Fibroblast of lung (primary cell): ENCODE data around the gene SRCIN1. TPM values are rescaled to one million over a fixed set of nuclear protein-coding genes. Genes with fewer than 3 reads are reported as not detected.

Source experiments
- DNase-seq, 2 donors: peaks; one replicate each; pipeline versions ENCODE4 v3.0.0 to v3.0.0-alpha.2; 2010; ENCODE audit warnings: low read depth in 2 of 2
- H2AFZ ChIP-seq: 2 replicates; pipeline ENCODE4 v1.5.1; 2012; ENCODE audit warnings: low read length, control low read depth, inconsistent platforms
- H3K27ac ChIP-seq: 2 replicates; pipeline ENCODE4 v1.5.1; 2011; ENCODE audit warnings: low read length, control low read depth; ENCODE audit not compliant: insufficient read depth
- H3K27me3 ChIP-seq: 2 replicates; pipeline ENCODE4 v1.5.1; 2011; ENCODE audit warnings: mild to moderate bottlenecking, low read length; ENCODE audit not compliant: control insufficient read depth, insufficient read depth
- H3K36me3 ChIP-seq: 2 replicates; pipeline ENCODE4 v1.5.1; 2011; ENCODE audit warnings: low read length; ENCODE audit not compliant: control insufficient read depth, insufficient read depth
- H3K4me1 ChIP-seq: 2 replicates; pipeline ENCODE4 v1.5.1; 2011; ENCODE audit warnings: low read length; ENCODE audit not compliant: control insufficient read depth, insufficient read depth; ENCODE audit errors: extremely low read depth
- H3K4me2 ChIP-seq: 2 replicates; pipeline ENCODE4 v1.5.1; 2011; ENCODE audit warnings: low read length, control low read depth; ENCODE audit not compliant: insufficient read depth; ENCODE audit errors: extremely low read depth
- H3K4me3 ChIP-seq, 4 experiments: fragments of 200-600 bp in 1 of 4; sonication (generic) in 1 of 4; replicated peaks in 1 of 4; 2 replicates each; pipeline ENCODE4 v1.5.1; 2011 to 2016; ENCODE audit warnings: low read length in 4 of 4, low read depth in 3 of 4, mild to moderate bottlenecking in 3 of 4, control low read depth in 2 of 4, inconsistent platforms in 1 of 4, mixed read lengths in 1 of 4; ENCODE audit not compliant: insufficient read depth in 1 of 4; ENCODE audit errors: control extremely low read depth in 1 of 4
- H3K79me2 ChIP-seq: 2 replicates; pipeline ENCODE4 v1.5.1; 2012; ENCODE audit warnings: mild to moderate bottlenecking, low read length, inconsistent platforms; ENCODE audit not compliant: control insufficient read depth, insufficient read depth
- H3K9ac ChIP-seq: 2 replicates; pipeline ENCODE4 v1.5.1; 2011; ENCODE audit warnings: mild to moderate bottlenecking, low read length, control low read depth; ENCODE audit not compliant: insufficient read depth
- H3K9me3 ChIP-seq: 2 replicates; pipeline ENCODE4 v1.5.1; 2012; ENCODE audit warnings: low read depth, low read length; ENCODE audit not compliant: control insufficient read depth, insufficient read depth
- H4K20me1 ChIP-seq: 2 replicates; pipeline ENCODE4 v1.5.1; 2011; ENCODE audit warnings: low read length; ENCODE audit not compliant: control insufficient read depth, insufficient read depth; ENCODE audit errors: extremely low read depth
- CTCF ChIP-seq, 2 donors: IDR thresholded peaks in 1 of 2; conservative IDR thresholded peaks in 1 of 2; 1 replicate in 1 of 2; 2 replicates in 1 of 2; pipeline ENCODE4 v1.5.1; 2011 to 2012; ENCODE audit warnings: low read length in 2 of 2, control low read depth in 1 of 2, inconsistent platforms in 1 of 2, low read depth in 1 of 2, mild to moderate bottlenecking in 1 of 2
- EZH2 ChIP-seq: IDR thresholded peaks from 2 replicates; pipeline ENCODE4 v1.5.1; 2012; ENCODE audit warnings: low read length, control low read depth, mild to moderate bottlenecking; ENCODE audit errors: missing control alignments
- polyA plus RNA-seq, 2 donors: library from polyadenylated mRNA; depleted of rRNA in 1 of 2; stranded (reverse) in 1 of 2; unstranded in 1 of 2; fragments of >200 nt; gene quantifications; 2 replicates each; pipeline ENCODE4 v1.2.1, GENCODE V29; 2011 to 2012; ENCODE audit warnings: missing spikeins in 1 of 2
- total RNA-seq: library from RNA; depleted of rRNA; stranded (reverse); fragments of >200 nt; gene quantifications from 2 replicates; pipeline ENCODE4 v1.2.1, GENCODE V29; 2014

SRCIN1 gene
- total and polyA plus RNA-seq, 2 donors (not counting 1 experiment from before 2014, with no cell fraction given), result under 0.01 TPM; not detected in 1

- Histone ChIP-seq H3K4me1 (no peaks in the 10 kb centered on the region), H3K4me3 (no peak overlapping the region), H3K27ac (no peak overlapping the region), H3K4me2 (no peak overlapping the region), H3K9me3 (no peaks in the 10 kb centered on the region), H3K27me3 (peaks cover 78% of the 10 kb centered on the region), H3K79me2 (no peaks in the 10 kb centered on the region), H3K9ac (no peak overlapping the region), H4K20me1 (no peaks in the 10 kb centered on the region), H3K36me3 (no peaks in the 10 kb centered on the region), H2AFZ (no peak overlapping the region)
- no peak for DNase-seq
- no peak for TF ChIP-seq CTCF (conservative IDR thresholded peaks at IDR 0.05 in 1 of 2, IDR thresholded peaks at IDR 0.05 in 1 of 2; ENCODE audit: low read depth in 1 of 2, low read length in 2 of 2)
- no peak for TF ChIP-seq EZH2
Measured at GRCh38 chr17:38567350-38567749, 38.4 kb downstream of the SRCIN1 start.

- no peaks in the 10 kb centered on the region for H3K4me1 ChIP-seq
- peaks cover 79% of the 10 kb centered on the region for H3K27me3 ChIP-seq
- no peak for TF ChIP-seq EZH2
- no peak for TF ChIP-seq CTCF (conservative IDR thresholded peaks at IDR 0.05 in 1 of 2, IDR thresholded peaks at IDR 0.05 in 1 of 2; ENCODE audit: low read depth in 1 of 2, low read length in 2 of 2)
- no peak overlapping the region for H3K9ac ChIP-seq
- H2AFZ ChIP-seq, result no peak overlapping the region
- no peak overlapping the region for H3K4me2 ChIP-seq
- H3K9me3 ChIP-seq, result no peaks in the 10 kb centered on the region
- no peak overlapping the region for H3K27ac ChIP-seq
- H4K20me1 ChIP-seq, result no peaks in the 10 kb centered on the region
- no peak for DNase-seq
- no peaks in the 10 kb centered on the region for H3K79me2 ChIP-seq
- no peak overlapping the region for H3K4me3 ChIP-seq
- no peaks in the 10 kb centered on the region for H3K36me3 ChIP-seq
Measured at GRCh38 chr17:38566666-38567031, 39.1 kb downstream of the SRCIN1 start.

- no peaks in the 10 kb centered on the region for H4K20me1 ChIP-seq
- peaks cover 79% of the 10 kb centered on the region for H3K27me3 ChIP-seq
- no peak for DNase-seq
- H3K4me3 ChIP-seq, result no peak overlapping the region
- no peaks in the 10 kb centered on the region for H3K4me1 ChIP-seq
- H2AFZ ChIP-seq, result no peak overlapping the region
- no peak overlapping the region for H3K9ac ChIP-seq
- no peaks in the 10 kb centered on the region for H3K36me3 ChIP-seq
- H3K79me2 ChIP-seq, result no peaks in the 10 kb centered on the region
- H3K27ac ChIP-seq, result no peak overlapping the region
- TF ChIP-seq CTCF (conservative IDR thresholded peaks at IDR 0.05 in 1 of 2, IDR thresholded peaks at IDR 0.05 in 1 of 2; ENCODE audit: low read depth in 1 of 2, low read length in 2 of 2), result no peak
- no peak overlapping the region for H3K4me2 ChIP-seq
- no peaks in the 10 kb centered on the region for H3K9me3 ChIP-seq
Measured at GRCh38 chr17:38565853-38566665, 39.7 kb downstream of the SRCIN1 start.
